RPMI8226 (cell line): Measurements from ENCODE around the gene RCL1.
A peak's percentile ranks its signal among the peaks of the same experiment; 100 is the strongest.
"Not testable (repeated sequence)": the region's sequence is repeated elsewhere in the genome, so short reads cannot be mapped to it uniquely, and the experiment has no call there.

Source experiments
- DNase-seq: peaks from one replicate; pipeline ENCODE4 v3.0.0-alpha.2; 2015

The RCL1 gene

GRCh38 chr9:4890929-4891328, 98.2 kb downstream of the RCL1 start:
- DNase-seq = no peak

- DNase-seq = no peak
Observed at GRCh38 chr9:4891674-4892073, 98.9 kb downstream of the RCL1 start.

- DNase-seq = no peak
Observed at GRCh38 chr9:4892501-4893194, 99.9 kb downstream of the RCL1 start.

GRCh38 chr9:4894076-4894475, 101.3 kb downstream of the RCL1 start:
- no peak for DNase-seq

- not testable (repeated sequence) for DNase-seq
Observed at GRCh38 chr9:4899853-4900252, 107.1 kb downstream of the RCL1 start.

- DNase-seq = peak; percentile 79
Observed at GRCh38 chr9:4901401-4902134, 108.8 kb downstream of the RCL1 start.

- no peak for DNase-seq
Observed at GRCh38 chr9:4902135-4902475, 109.4 kb downstream of the RCL1 start.

GRCh38 chr9:4904322-4905134, 111.8 kb downstream of the RCL1 start:
- DNase-seq = no peak

GRCh38 chr9:4905135-4905490, 112.4 kb downstream of the RCL1 start:
- DNase-seq = no peak
